Testis (tissue), 3 donors: ENCODE data around the gene PTGES2. TPM values are rescaled to one million over a fixed set of nuclear protein-coding genes. Genes with fewer than 3 reads are reported as not detected.

Experiments used
- DNase-seq: peaks from one replicate; pipeline ENCODE4 v3.0.0-alpha.2; 2019
- H3K27ac ChIP-seq, 2 donors: fragments of 200-600 bp; sonication (generic); one replicate each; pipeline ENCODE4 v1.5.1; 2019
- H3K27me3 ChIP-seq: fragments of 200-600 bp; sonication (generic); one replicate; pipeline ENCODE4 v1.5.1; 2019
- H3K36me3 ChIP-seq: fragments of 200-600 bp; sonication (generic); one replicate; pipeline ENCODE4 v1.5.1; 2017; ENCODE audit warnings: low read depth; ENCODE audit errors: missing control alignments
- H3K4me1 ChIP-seq: fragments of 200-600 bp; sonication (generic); one replicate; pipeline ENCODE4 v1.5.1; 2019
- H3K4me3 ChIP-seq, 2 donors: fragments of 200-600 bp; sonication (generic); one replicate each; pipeline ENCODE4 v1.5.1; 2017 to 2019
- H3K9me3 ChIP-seq: fragments of 200-600 bp; sonication (generic); one replicate; pipeline ENCODE4 v1.5.1; 2017
- CTCF ChIP-seq, 3 experiments: fragments of 450-650 bp in 2 of 3; fragments of 200-600 bp in 1 of 3; sonication (generic) in 1 of 3; IDR thresholded peaks; one replicate each; pipeline ENCODE4 v1.5.1; 2016 to 2019; ENCODE audit warnings: antibody characterized with exemption in 3 of 3, mild to moderate bottlenecking in 2 of 3, moderate library complexity in 1 of 3
- POLR2A ChIP-seq: fragments of 450-650 bp; IDR thresholded peaks from one replicate; pipeline ENCODE4 v1.6.1; 2017; ENCODE audit warnings: antibody characterized with exemption, mild to moderate bottlenecking, moderate library complexity
- WGBS, 2 donors: methylation state at CpG; one replicate each; pipeline ENCODE4 v1.1.5; 2018; 5-methylcytosine and 5-hydroxymethylcytosine counted together
- intact Hi-C: fragments of 100-400 bp; cut with DNase I; formaldehyde crosslinking; loops from one replicate; pipeline ENCODE4 v1.15.1; 2023; ENCODE audit warnings: low total_unique reads
- polyA plus RNA-seq: library from polyadenylated mRNA; stranded (reverse); fragments of 350-450 nt; fragmentation: Illumina TruSeq; extraction: RNeasy Lipid Tissue Mini Kit (QIAGEN cat#74804); gene quantifications from one replicate; pipeline ENCODE4 v1.2.3, GENCODE V29; 2014; ENCODE audit warnings: low read depth, low replicate concordance; ENCODE audit not compliant: insufficient read depth
- total RNA-seq, 2 donors: library from RNA; depleted of rRNA; stranded (reverse); fragments of >200 nt; gene quantifications; one replicate each; pipeline ENCODE4 v1.2.3, GENCODE V29; 2016

PTGES2 gene
- total and polyA plus RNA-seq, 3 donors from 2014 or later: 53.1 to 96.4 (median 95.8) TPM

GRCh38 chr9:128096616-128097536 lies 30.7 kb downstream of the PTGES2 start:
- H3K4me3 ChIP-seq: no peak overlapping the region
- peak overlapping the region in 1 of 2 donors; percentile 92 for H3K27ac ChIP-seq
- TF ChIP-seq CTCF (IDR thresholded peaks at IDR 0.05): no peak
- TF ChIP-seq POLR2A: no peak
- peaks cover 76% of the 10 kb centered on the region for H3K4me1 ChIP-seq
- WGBS, 2 donors: 80 to 81% methylated on average over 19 of the region's 19 CpGs
- DNase-seq: no peak
- no peaks in the 10 kb centered on the region for H3K9me3 ChIP-seq
- H3K27me3 ChIP-seq: no peaks in the 10 kb centered on the region
- intact Hi-C loops: no loop called here
- no peaks in the 10 kb centered on the region for H3K36me3 ChIP-seq

- peaks cover 69% of the 10 kb centered on the region for H3K4me1 ChIP-seq
- no peaks in the 10 kb centered on the region for H3K27me3 ChIP-seq
- TF ChIP-seq POLR2A (no peak), CTCF (IDR thresholded peaks at IDR 0.05) (no peak)
- intact Hi-C loops: no loop called here
- peak overlapping the region; percentile 69 to 85 for H3K27ac ChIP-seq
- no peak overlapping the region for H3K4me3 ChIP-seq
- 77 to 85% methylated on average over 10 to 11 of the region's 11 CpGs for WGBS, 2 donors
- H3K36me3 ChIP-seq: no peaks in the 10 kb centered on the region
- H3K9me3 ChIP-seq: no peaks in the 10 kb centered on the region
- DNase-seq: no peak
These were observed 32.5 kb downstream of the PTGES2 start for GRCh38 chr9:128094950-128095544.

- H3K27me3 ChIP-seq: no peaks in the 10 kb centered on the region
- WGBS, 2 donors: 30 to 39% methylated on average over 8 of the region's 8 CpGs
- no peak overlapping the region for H3K4me3 ChIP-seq
- no peaks in the 10 kb centered on the region for H3K9me3 ChIP-seq
- H3K27ac ChIP-seq: peak overlapping the region; percentile 78 to 85
- no peak for TF ChIP-seq POLR2A
- TF ChIP-seq CTCF (IDR thresholded peaks at IDR 0.05): no peak
- H3K4me1 ChIP-seq: peaks cover 62% of the 10 kb centered on the region
- intact Hi-C loops: no loop called here
- H3K36me3 ChIP-seq: no peaks in the 10 kb centered on the region
- DNase-seq: peak; percentile 96
These were observed 33.2 kb downstream of the PTGES2 start for GRCh38 chr9:128094166-128094949.

GRCh38 chr9:128093011-128093410 lies 34.5 kb downstream of the PTGES2 start:
- no peak for TF ChIP-seq CTCF (IDR thresholded peaks at IDR 0.05)
- no peak overlapping the region for H3K4me3 ChIP-seq
- peak overlapping the region; percentile 78 to 85 for H3K27ac ChIP-seq
- DNase-seq: no peak
- intact Hi-C loops: no loop called here
- H3K9me3 ChIP-seq: no peaks in the 10 kb centered on the region
- no peaks in the 10 kb centered on the region for H3K36me3 ChIP-seq
- peaks cover 52% of the 10 kb centered on the region for H3K4me1 ChIP-seq
- 33 to 37% methylated on average over 4 of the region's 4 CpGs for WGBS, 2 donors
- no peaks in the 10 kb centered on the region for H3K27me3 ChIP-seq
